Testis (tissue), 2 donors: ENCODE measurements around the gene DHCR24.

Experiments used
- CTCF ChIP-seq, 3 experiments: fragments of 450-650 bp in 2 of 3; fragments of 200-600 bp in 1 of 3; sonication (generic) in 1 of 3; IDR thresholded peaks; one replicate each; pipeline ENCODE4 v1.5.1; 2016 to 2019; ENCODE audit warnings: antibody characterized with exemption in 3 of 3, mild to moderate bottlenecking in 2 of 3, moderate library complexity in 1 of 3
- POLR2A ChIP-seq: fragments of 450-650 bp; IDR thresholded peaks from one replicate; pipeline ENCODE4 v1.6.1; 2017; ENCODE audit warnings: antibody characterized with exemption, mild to moderate bottlenecking, moderate library complexity

GRCh38 chr1:54808443-54809207, 78.4 kb downstream of the DHCR24 start:
- TF ChIP-seq CTCF (IDR thresholded peaks at IDR 0.05) = no peak
- TF ChIP-seq POLR2A = no peak
